Calu3 (cell line): ENCODE results near the gene MRPL33. TPM values are rescaled to one million over a fixed set of nuclear protein-coding genes. Genes with fewer than 3 reads are reported as not detected.

ENCODE experiments used
- BruUV-seq: library from RNA; stranded (reverse); fragments of 400-500 nt; replicated peaks from 2 replicates; lab custom pipeline; 2021; lab: Mats Ljungman, UMichigan
- CTCF ChIA-PET: fragments of 300-600 bp; sonication (Branson Sonifier 250); formaldehyde crosslinking; loops from one replicate; lab custom pipeline; 2022; ENCODE audit warnings: antibody characterized with exemption; lab: Charles Lee
- DNase-seq: peaks from one replicate; pipeline ENCODE4 v3.0.0; 2022
- H3K27ac Mint-ChIP-seq: one replicate; pipeline ENCODE4 v1.8.0; 2022; ENCODE audit warnings: mixed read lengths; ENCODE audit not compliant: unreplicated experiment
- H3K27me3 Mint-ChIP-seq: one replicate; pipeline ENCODE4 v1.8.0; 2022; ENCODE audit warnings: mixed read lengths; ENCODE audit not compliant: unreplicated experiment
- H3K36me3 Mint-ChIP-seq: one replicate; pipeline ENCODE4 v1.8.0; 2022; ENCODE audit warnings: mild to moderate bottlenecking, moderate library complexity, mixed read lengths; ENCODE audit not compliant: insufficient read depth, unreplicated experiment
- H3K4me1 Mint-ChIP-seq: one replicate; pipeline ENCODE4 v1.8.0; 2022; ENCODE audit warnings: mild to moderate bottlenecking, low read depth, mixed read lengths; ENCODE audit not compliant: unreplicated experiment
- H3K4me3 Mint-ChIP-seq: one replicate; pipeline ENCODE4 v1.8.0; 2022; ENCODE audit warnings: mild to moderate bottlenecking, low read depth, moderate library complexity, mixed read lengths; ENCODE audit not compliant: unreplicated experiment
- H3K9me3 Mint-ChIP-seq: one replicate; pipeline ENCODE4 v1.8.0; 2022; ENCODE audit warnings: low read depth, mixed read lengths; ENCODE audit not compliant: unreplicated experiment
- intact Hi-C: fragments of 100-400 bp; cut with micrococcal nuclease; formaldehyde crosslinking; loops from one replicate; pipeline ENCODE4 v1.10.0; 2022; ENCODE audit not compliant: unreplicated experiment
- total RNA-seq: library from RNA; stranded (reverse); gene quantifications from 2 replicates; pipeline ENCODE4 v1.2.3, GENCODE V29; 2022
- TF ChIP-seq, protein P1 (sequence below): fragments of 200-600 bp; IDR thresholded peaks from one replicate; pipeline ENCODE4 v1.8.0; 2022; ENCODE audit warnings: antibody characterized with exemption; ENCODE audit not compliant: unreplicated experiment

The MRPL33 gene
- total RNA-seq, 1 experiment from 2014 or later: 82.9 TPM

DNA sequence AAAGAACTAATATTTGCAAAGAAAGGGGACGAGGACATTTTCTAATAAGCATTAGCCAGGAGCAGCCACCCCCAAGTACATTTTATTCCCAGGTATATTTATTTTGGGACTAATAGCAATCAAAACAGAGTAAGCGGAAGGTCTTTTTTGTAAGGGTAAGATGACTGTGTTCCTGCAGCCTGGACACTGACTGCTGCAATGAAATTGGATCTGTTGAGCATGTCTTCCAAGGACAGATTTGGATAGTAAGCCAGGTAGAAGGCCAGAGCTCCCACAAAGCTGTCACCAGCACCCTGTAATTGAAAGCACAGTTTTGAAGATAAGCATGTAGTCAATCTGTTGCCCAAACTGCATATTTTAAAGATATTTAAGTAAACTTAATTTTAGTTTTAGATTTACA, 10.0 kb downstream of the MRPL33 start:
- DNase-seq: no peak
- CTCF ChIA-PET: interaction anchor here (1.5 kb wide), 1 partner anchor 8 kb away, joined by 3 read pairs; no protein-coding TSS in a partner anchor
- TF ChIP-seq, protein P1, sequence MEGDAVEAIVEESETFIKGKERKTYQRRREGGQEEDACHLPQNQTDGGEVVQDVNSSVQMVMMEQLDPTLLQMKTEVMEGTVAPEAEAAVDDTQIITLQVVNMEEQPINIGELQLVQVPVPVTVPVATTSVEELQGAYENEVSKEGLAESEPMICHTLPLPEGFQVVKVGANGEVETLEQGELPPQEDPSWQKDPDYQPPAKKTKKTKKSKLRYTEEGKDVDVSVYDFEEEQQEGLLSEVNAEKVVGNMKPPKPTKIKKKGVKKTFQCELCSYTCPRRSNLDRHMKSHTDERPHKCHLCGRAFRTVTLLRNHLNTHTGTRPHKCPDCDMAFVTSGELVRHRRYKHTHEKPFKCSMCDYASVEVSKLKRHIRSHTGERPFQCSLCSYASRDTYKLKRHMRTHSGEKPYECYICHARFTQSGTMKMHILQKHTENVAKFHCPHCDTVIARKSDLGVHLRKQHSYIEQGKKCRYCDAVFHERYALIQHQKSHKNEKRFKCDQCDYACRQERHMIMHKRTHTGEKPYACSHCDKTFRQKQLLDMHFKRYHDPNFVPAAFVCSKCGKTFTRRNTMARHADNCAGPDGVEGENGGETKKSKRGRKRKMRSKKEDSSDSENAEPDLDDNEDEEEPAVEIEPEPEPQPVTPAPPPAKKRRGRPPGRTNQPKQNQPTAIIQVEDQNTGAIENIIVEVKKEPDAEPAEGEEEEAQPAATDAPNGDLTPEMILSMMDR: no peak
- Mint-ChIP-seq H3K27ac (no peak overlapping the region), H3K4me1 (peaks cover 9% of the 10 kb centered on the region), H3K27me3 (no peaks in the 10 kb centered on the region), H3K36me3 (peaks cover 16% of the 10 kb centered on the region), H3K9me3 (no peaks in the 10 kb centered on the region), H3K4me3 (no peak overlapping the region)
- no TSS peak for BruUV-seq
- intact Hi-C loops: no loop called here

DNA sequence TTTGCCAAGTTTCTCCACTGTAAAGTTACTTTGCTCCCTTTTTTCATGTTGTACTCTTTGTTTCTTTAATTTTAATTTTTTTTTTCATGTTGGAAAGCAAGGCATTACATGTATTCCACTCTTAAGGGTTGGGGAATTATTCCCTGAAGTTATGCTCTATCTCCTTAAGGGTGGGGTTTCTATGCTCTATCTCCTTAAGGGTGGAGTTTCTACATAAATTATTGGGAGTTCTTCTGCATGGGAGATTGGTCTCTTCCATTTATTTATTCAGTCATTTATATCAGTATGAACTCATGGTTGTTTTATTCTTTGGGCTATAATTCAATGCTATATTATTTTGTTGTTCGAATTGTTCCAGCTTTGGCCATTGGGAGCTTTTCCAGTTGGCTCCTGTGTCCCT, 11.2 kb downstream of the MRPL33 start:
- H3K4me3 Mint-ChIP-seq: no peak overlapping the region
- BruUV-seq: no TSS peak
- H3K4me1 Mint-ChIP-seq: peaks cover 9% of the 10 kb centered on the region
- TF ChIP-seq, protein P1: no peak
- CTCF ChIA-PET: interaction anchor here (1.5 kb wide), 1 partner anchor 10 kb away, joined by 3 read pairs; no protein-coding TSS in a partner anchor
- no peak overlapping the region for H3K27ac Mint-ChIP-seq
- intact Hi-C loops: no loop called here
- DNase-seq: no peak
- H3K27me3 Mint-ChIP-seq: no peaks in the 10 kb centered on the region
- H3K9me3 Mint-ChIP-seq: no peaks in the 10 kb centered on the region
- H3K36me3 Mint-ChIP-seq: peaks cover 13% of the 10 kb centered on the region

DNA sequence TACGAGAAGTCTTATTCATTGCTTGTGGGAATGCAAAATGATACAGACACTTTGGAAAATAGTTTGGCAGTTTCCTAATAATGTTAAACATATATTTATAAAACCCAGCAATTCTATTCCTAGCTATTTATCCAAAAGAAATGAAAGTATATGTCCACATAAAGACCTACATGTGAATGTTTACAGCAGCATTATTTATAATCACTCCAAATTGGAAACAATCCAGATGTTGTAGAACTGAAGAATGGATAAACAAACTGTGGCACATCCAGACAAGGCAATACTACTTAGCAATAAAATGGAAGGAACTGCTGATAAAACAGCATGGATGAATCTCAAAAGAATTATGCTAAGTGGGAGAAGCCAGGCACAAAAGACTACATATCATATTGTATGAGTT, 19.3 kb downstream of the MRPL33 start:
- Mint-ChIP-seq H3K4me3 (no peak overlapping the region), H3K36me3 (no peaks in the 10 kb centered on the region), H3K27me3 (no peaks in the 10 kb centered on the region), H3K4me1 (peaks cover 35% of the 10 kb centered on the region), H3K9me3 (peaks cover 3% of the 10 kb centered on the region), H3K27ac (no peak overlapping the region)
- CTCF ChIA-PET: no interaction called here
- intact Hi-C loops: loop anchor here (10.0 kb wide), 1 partner anchor 134 kb away; no protein-coding TSS in a partner anchor
- no peak for DNase-seq
- BruUV-seq: no TSS peak
- TF ChIP-seq, protein P1: no peak

DNA sequence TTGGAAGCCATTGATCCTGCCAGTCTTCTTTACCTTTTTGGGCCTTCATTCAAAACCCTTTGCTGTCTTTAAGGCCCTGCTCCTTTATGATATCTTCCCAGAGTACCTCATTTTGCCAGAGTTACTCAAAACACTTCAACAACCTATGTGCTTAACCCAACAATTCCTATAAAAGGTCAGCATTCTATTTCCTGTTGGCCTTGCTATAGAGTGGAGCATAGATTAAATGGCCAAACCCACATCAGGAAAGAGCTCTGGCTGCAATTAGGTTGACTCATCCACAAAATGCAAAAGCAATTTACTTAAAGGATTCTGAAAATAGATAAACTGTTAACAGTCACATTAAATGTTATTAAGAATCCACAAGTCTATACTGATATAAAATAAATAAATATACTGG, 21.2 kb downstream of the MRPL33 start:
- TF ChIP-seq, protein P1: no peak
- H3K4me3 Mint-ChIP-seq: peak overlapping the region; percentile 2
- H3K27me3 Mint-ChIP-seq: no peaks in the 10 kb centered on the region
- no TSS peak for BruUV-seq
- DNase-seq: no peak
- H3K36me3 Mint-ChIP-seq: no peaks in the 10 kb centered on the region
- peaks cover 3% of the 10 kb centered on the region for H3K9me3 Mint-ChIP-seq
- H3K4me1 Mint-ChIP-seq: peaks cover 50% of the 10 kb centered on the region
- CTCF ChIA-PET: interaction anchor here (0.6 kb wide), 2 partner anchors 502 to 853 kb away, joined by 3 to 5 read pairs; no protein-coding TSS in a partner anchor
- intact Hi-C loops: loop anchor here (10.0 kb wide), 1 partner anchor 132 kb away; no protein-coding TSS in a partner anchor
- peak overlapping the region; percentile 82 for H3K27ac Mint-ChIP-seq
